Endothelial cell of hepatic sinusoid (primary cell): ENCODE measurements around the gene ROBO1.

ENCODE experiments used
- in situ Hi-C: cut with HindIII; loops from 2 replicates; pipeline ENCODE4 v1.10.0; 2017; ENCODE audit warnings: low sequenced_read_pairs

Gene ROBO1

DNA sequence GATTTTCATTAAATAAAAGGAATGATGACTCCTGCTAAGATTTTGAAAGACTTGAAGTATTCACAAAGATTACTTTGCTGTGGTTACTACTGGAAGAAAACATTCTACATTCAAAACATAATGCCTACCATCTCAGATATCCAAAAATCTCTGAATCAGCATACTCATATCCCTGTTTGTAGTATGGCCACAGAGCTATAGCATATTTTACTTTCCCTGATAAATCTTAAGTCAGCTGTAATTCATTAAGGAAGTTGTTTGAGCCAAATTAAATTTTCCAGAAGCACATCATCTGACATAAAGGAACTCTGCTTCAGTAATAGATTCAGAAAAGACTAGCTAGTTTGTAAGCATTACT lies 942.0 kb downstream of the ROBO1 start:
- in situ Hi-C loops: no loop called here

DNA sequence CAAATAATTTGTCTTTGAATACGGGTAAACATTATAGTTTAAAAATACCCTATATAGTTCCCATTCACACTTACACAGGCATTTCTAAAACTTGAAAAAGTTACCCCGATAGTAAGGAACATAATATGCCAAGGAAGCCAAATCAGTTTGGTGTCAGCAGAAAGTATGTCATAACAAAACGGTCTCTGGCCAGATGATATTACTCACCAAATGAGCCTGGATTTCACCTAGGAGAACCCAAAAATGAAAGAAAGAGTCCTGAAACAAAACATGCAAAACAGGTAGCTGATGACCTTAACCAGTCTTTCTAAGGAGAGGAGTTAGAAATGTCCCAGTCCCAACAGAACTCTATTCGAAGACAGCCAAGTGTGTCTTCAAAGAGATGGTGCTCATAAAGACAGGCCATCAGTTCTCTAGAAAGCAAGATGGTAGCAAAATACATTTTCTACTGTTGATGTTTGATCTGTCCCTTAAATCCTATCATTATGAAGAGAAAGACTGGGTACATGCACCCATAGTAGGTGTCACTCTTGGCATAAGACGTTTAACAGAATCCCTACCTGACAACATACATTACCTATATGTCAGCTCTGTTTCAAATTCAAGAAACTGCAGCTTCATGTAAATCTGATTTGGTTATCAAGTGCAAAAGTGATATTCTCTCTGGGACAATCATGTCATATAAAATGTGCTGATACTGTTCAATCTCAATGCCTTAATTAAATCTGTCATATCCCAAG lies 942.5 kb downstream of the ROBO1 start:
- in situ Hi-C loops: no loop called here

DNA sequence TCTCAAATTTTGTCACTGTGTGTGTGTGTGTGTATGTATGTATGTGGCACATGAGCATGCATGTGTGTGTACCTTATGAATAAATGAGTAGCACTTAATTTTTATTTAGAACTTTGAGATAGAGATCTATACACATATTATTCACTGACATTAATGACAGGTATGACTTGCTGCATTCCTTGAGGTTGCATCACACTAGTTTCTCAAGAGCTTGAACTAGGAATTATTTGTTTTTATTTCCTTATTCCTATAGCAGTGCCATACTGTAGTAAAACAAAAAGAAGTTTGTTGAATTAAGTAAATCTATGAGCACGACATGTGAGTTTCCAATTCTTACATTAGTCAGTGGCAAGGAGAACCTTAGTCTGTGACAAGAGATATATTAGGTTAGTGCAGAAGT lies 943.9 kb downstream of the ROBO1 start:
- in situ Hi-C loops: no loop called here

DNA sequence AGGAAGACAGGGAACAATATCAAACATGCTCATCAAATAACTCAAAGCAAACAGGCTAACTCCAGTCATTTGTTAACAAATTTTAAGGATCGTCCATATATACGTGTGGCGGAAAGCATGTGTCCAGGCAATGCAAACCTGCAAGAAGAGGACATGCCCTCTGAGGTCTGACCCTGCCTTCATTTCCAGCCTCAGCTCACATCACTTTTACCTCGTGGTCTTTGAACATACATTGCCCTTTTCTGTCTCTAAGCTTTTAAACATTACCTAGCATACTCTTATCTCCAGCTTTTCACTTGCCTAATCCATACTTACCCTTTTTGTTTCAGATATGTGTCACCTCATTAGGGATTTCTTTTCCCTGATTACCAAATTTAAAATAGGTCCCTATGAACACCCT lies 944.4 kb downstream of the ROBO1 start:
- in situ Hi-C loops: no loop called here

DNA sequence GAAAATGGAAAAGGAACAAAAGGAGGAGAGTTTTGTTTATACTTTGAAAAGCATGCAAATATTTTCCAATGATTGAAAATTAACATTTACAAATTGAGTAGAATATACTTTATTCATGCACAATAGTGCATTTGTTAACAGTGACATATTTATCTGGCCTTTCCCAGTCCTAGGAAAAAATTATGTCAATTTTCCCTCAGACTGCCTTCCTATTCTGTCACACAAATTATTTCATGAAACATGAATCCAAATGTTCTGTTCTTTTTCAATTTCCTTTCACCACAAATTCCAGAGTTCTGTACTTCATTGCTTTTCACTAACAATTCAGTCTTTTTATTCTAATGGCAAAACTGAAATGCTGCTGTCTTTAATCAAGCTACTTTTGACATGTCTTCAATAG lies 945.1 kb downstream of the ROBO1 start:
- in situ Hi-C loops: no loop called here

DNA sequence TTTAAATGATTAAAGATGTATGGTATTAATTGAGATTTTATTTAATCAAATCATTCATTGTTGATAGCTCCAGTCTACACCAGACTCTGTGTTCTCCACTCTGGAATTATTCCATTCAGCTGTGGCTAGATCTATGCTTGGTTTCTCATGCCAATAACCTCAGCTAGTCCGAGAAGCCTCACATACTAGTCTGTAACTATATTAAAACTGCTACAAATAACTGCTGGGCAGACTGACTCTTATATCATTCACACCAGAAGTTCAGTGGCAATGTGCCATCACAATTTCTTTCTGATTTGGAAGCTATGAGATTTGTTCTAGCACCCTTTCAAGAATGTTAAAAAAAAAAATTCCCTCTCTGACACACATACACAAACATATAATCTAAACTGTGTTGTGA lies 947.3 kb downstream of the ROBO1 start:
- in situ Hi-C loops: no loop called here

DNA sequence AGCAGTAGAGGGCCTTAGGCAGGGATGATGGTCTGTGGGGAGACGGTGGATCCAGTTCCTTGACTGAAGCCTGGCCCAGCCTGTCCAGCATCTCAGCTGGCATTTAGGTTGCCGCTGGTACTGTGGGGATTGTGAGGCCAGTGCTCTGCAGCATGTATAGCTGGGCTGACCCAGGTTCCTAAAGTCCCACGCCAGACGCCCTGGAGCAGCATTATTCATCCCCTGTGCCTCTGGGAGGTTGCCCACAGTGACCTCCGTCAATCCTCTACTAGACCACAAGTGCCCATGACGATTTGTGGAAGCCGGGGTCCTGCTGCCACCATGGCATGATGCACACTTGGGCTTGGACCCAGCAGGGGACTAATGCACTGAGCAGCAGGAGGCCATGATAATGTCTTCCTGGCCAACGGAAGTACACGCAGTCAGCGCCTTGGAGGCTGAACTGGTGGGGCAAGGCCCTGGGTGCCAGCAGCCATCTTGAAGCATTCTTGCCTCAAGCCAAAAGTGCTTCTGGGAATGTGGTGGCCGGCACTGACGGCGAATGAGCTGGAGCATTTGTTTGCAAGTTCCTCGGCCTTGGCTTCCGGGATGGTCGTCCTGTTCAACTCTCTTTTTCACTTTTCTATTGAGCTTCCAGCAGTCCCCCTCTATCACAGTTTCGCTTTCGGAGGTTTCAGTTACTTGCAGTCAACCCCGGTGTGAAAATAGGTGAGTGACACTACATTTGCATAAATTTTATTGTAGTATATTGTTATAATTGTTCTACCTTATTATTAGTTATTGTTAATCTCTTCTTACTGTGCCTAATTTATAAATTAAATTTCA lies 949.4 kb downstream of the ROBO1 start:
- in situ Hi-C loops: no loop called here

DNA sequence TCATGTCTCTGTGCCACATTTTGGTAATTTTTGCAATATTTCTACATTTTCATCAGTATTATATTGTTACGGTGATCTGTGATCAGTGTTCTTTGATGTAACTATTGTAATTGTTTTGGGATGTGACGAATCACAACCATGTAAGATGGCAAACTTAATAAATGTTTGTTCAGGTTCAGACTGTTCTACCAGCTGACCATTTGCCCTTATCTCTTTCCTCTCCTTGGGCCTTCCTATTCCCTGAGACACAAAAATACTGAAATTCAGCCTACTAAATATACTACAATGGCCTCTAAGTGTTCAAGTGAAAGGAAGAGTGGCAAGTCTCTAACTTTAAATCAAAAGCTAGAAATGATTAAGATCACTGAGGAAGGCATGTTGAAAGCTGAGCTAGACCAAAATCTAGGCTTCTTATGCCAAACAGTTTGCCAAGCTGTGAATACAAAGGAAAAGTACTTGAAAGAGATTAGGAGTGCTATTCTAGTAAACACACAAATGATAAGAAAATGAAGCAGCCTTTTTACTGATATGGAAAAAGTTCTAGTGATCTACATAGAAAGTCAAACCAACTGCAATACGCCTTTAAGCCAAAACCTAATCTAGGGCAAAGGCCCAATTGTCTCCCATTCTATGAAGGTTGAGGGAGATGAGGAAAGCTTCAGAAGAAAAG lies 952.8 kb downstream of the ROBO1 start:
- in situ Hi-C loops: no loop called here

DNA sequence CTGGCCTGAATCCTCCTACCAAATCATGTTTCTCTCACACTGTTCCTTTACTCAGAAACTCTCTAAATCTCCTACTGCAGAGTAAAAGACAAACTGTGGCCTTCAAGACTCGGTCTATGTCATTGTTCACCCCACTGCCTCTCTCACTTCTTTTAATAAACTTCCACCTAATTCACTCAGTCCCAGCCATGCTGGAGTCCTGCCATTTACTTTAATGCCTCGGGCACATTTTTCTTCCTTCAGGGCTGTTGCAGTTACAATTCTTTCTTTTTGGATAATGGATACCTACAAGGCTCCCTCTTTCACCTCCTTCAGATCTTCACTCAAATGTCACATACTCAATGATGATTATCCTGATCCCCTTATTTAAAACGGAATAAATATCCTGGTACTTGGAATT lies 955.6 kb downstream of the ROBO1 start:
- in situ Hi-C loops: no loop called here

DNA sequence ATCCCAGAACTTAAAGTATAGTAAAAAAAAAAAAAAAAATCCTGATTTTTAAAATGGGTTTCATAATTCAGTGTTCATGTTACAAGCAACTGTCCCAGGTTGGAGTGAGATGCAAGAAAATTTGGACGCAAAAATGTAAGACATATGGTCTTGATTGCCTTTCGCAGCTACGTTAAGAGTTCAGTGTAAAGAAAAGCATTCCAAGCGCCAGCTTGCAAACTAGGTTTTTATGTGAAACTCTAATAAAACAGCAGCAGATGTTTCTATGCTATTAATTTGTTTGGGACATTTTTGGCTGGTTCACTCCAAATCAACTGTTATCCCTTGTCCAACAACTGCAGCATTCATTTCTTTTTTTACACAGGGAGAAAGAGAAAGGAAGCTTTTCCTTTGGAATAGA lies 957.8 kb downstream of the ROBO1 start:
- in situ Hi-C loops: no loop called here

DNA sequence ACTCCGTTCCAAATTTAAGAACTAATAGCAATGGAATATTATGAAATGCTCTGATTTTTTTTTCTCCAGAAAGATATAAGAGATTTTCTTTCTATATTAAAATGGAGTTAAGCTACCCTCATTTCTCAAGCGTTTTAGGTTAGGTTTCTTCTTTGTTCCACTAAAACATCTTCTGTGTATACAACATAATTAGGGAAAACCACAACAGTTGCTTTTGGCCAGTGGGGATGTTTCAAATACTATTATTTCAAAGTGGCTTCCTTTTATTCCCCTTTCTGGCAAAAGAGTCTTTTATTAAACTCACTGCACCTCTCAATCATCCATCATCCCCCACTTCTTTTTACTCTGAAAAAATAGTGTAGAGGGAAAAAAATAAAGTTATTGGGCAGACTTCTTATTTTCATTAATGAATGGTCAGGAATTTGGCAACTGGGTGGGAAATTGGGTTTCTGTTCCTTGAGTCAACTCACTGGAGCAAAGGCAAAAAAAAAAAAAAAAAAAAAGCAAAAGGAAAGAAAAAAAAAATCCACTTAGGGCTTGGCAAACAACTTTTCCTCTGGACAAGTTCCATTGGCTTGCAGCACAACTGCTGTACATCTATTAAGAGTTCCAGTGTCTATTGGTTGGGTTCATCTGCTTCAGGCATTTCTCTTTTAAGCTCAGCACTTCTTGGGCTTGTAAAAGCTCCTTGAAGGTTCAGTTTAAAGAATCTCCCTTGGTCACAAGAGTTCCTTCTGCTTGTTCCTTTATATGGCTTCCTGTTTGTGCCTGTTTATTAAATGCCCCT lies 963.4 kb downstream of the ROBO1 start:
- in situ Hi-C loops: no loop called here

DNA sequence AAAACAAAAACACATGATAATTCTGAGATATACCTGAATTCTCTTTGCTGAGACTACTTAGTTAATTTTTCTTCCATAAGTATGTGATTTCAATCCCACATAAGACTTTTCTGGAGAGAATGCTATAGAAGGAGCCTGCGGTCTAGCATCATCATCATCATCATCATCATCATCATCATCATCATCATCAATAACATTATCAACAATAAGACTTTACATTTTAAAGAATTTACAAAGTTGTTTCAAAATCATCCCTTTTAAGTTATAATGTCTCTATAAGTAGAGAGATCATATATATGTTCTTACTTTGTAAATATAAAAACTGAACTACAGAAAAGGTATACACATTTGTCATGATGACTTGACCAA lies 965.3 kb downstream of the ROBO1 start:
- in situ Hi-C loops: no loop called here

DNA sequence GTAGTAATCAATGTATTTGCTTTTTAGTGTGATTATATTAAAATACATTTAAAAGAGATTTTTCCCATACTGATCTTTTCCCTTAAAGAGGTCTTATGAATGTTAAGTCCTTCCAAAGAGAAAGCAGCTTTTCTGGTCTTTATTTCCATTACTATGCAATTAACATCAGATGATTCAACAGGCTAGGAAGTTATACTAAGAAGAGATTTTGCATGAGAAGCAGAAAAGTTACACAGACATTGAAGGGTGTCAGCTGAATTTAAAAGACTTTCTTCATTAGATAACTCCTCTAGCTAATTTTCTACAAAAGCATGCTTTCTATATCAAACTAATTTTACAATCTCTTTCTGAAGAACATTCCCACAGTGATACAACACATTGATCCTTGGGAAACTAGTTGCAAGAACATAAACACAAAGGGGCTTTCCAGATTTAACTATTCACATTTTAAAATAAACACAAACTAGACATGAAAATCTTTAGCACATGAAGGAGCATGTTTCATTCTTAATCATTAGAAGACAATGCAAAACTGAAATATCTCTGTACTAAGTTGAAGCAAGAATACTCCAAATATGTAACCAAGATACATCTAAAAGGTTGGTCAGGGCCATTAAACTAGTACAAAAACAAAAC lies 965.8 kb downstream of the ROBO1 start:
- in situ Hi-C loops: no loop called here

DNA sequence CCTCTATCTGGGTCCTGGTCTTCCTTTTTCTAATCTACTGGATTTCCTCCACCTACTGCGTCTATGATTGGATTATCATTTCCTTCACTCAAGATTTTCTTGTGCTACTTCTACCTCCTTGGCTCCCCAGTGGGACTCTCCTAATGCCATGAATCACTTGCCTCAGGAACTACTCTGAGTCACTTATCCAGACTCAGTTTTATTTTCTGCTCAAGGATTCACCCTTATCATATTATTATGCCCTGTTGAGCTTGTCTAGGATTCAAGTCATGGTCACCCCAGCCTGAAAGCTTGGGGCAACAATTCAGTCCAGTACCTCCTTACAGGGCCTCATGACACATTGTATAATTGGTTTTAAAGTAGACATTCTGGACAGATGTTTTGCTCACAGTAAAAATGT lies 968.1 kb downstream of the ROBO1 start:
- in situ Hi-C loops: no loop called here

DNA sequence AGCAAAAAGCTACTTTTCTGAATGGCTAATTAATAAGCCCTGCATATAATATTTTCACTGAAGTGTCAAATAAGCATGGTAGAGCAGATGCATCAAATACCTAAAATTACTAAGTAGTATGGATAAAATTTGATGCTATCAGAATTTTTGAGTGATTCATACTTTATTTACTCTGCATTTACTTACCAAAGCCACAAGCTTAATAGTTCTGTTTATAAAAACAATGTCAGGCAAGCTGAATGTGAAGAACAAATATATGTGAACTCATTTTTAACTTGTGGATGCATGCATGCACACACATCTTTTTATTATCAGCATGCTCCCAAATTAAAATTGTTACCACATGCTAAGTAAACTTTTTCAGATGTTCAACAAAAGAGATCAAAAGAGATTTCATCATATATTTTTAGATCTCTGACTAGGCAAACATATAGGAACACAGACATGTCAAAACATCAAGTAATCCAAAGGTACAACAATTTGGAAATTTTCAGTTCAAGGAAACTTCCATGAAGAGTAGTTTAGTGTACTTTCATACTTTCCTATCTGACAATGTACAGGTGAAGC lies 969.4 kb downstream of the ROBO1 start:
- in situ Hi-C loops: no loop called here

DNA sequence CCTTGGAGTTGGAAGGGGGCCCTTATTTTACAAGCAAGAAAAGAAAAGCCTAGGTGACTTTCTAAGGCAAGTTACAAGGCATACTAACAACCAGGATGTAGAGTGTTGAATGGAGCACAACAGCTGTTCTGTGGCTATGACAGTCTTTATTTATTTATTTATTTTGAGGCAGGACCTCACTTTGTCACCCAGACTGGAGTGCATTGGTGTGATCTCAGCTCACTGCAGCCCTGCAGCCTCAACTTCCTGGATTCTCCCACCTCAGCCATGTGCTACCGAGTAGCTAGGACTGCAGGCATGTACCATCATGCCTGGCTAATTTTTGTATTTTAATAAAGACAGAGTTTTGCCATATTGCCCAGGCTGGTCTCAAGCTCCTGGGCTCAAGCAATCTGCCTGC lies 973.4 kb downstream of the ROBO1 start:
- in situ Hi-C loops: no loop called here

DNA sequence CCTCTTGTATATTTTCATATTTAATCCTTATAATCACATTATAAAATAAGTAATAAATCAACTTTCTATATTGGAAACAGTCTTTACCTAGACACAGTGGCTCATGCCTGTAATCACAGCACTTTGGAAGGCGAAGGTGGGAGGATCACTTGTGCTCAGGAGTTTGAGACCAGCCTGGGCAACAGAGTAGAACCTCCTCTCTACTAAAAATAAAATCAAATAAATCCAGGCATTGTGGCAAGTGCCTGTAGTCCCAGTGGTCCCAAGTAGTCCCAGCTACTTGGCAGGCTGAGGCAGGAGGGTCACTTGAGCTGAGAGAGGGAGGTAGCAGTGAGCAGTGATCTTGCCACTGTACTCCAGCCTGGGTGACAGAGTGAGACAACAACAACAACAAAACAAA lies 975.1 kb downstream of the ROBO1 start:
- in situ Hi-C loops: no loop called here

DNA sequence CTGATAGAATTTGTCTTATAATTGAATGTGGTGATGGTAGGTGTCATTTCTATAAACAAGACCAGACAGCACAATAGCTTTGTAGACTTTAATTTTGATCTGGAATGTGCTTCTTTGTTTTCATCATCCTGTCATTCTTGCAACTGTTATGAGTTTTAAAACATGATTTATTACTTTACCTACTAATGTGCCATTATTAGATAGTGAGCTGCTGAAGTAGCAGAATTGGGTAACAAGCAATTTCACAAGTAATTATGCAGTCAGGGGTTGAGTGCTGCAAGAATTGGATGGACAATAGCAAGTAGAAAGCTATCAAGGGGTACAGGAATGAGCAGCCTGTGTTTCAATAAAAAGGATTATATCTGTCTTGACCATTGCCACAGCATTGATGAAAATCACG lies 975.6 kb downstream of the ROBO1 start:
- in situ Hi-C loops: no loop called here

DNA sequence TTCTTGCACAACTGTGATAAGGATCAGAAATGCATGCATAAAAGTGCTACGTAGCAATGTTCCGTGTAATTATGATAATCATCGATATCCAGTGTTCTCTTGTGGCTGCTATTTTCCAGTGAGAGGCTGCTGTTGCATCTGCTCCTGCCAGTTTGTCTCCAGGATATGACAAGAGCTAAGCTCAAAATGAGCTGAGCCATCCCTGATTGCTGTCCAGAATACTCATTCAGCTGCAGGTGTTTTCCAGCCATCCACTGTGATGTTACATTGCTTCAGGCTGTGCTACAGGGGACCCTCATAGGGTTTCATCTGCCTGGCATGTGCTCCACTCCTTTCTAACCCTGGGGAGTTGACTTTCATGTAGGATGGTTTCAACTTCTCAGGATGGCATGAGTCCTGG lies 976.0 kb downstream of the ROBO1 start:
- in situ Hi-C loops: no loop called here

DNA sequence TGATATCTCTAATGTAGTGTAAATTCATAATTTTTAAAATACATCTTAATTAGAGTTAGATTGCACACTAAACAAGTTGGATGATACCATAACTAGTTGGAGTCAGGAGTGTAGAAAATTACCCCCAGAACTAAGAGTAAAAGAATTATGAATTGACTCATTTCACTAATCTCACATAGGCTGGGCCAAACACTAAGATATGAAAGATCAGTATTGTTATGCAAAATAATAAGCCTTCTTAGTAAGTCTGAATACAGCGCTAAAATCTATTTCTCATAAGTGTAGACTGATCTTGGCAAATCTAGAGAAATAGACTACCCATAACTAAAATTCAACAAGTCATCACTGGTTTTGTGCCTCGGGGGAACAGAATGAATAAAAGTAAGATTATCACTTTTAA lies 979.0 kb downstream of the ROBO1 start:
- in situ Hi-C loops: no loop called here

DNA sequence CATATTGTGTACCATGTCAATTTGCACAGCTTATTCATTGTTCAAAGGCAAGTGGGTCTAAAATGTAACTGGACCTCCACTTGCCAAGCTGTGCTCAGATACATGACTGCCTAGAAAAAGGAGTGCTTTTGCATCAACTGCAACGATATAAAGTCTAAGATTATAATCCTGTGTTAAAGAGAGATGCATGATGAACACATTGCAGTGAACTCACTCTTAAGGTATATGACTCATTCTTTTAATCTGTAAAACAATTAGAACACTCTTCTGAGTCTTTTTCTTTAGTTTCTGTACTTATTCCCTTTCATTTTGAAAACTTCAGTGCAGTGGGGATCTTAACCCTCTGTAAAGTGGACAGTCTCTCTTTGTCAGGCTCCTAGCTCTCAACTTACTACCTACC lies 982.8 kb downstream of the ROBO1 start:
- in situ Hi-C loops: no loop called here
